ENCODE data around the gene RIMBP2.

RIMBP2 gene

DNA sequence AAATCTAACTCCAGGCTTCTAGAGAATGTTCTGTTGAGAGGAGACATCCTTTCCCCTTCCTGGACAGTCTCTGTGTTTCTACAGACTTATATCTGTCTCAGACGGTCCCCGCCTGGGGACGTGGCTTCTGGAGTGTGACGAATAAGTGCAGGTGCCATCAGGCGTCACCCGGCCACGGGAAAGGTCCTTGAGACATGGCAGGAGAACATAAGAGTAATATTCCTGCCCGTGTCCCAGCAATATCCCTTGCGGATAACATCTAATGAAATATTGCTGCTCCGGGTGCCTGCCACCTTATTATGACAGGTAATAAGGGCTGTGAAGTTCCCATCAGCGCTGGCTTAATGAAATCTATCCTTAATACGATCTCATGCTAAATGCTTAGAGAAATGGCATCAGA, 238.8 kb downstream of the RIMBP2 start:
- DNase-seq, result no peak

GRCh38 chr12:130476451-130477135, 239.5 kb downstream of the RIMBP2 start:
- DNase-seq, result no peak

DNA sequence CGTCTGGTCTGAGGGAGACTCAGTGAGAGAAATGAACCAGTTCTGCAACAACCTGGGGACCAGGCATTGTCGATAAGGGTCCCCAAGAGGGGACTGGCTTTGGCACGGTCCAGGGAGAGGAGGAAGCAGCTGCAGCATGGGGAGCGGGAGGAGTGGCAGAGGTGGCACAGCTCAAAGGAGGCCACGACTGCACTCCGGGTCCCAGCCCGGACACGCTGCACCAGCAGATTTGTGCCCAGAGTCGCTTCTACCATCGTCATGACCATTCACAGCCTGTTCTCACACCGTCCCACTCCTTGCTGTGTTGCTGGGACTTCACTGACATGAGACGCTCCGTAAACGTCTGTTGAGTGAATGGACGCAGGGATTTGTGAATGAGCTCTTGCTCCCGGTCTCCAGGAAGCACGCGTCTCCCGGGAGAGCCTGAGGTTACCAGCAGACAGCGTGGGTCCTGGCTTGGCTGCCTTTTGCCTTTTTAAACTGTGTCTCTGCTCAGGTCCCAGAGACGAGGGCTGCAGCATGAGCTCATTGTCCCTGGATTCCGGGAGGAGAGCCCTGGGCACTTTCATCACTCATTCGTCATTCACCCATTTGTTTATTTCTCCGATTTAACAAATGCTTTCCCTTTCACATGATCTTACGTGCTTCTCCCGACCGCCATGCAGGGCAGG, 241.4 kb downstream of the RIMBP2 start:
- DNase-seq, result no peak

GRCh38 chr12:130473266-130473665, 242.8 kb downstream of the RIMBP2 start:
- no peak for DNase-seq

- DNase-seq, result no peak
Observed at GRCh38 chr12:130470969-130471368, 245.1 kb downstream of the RIMBP2 start.

DNA sequence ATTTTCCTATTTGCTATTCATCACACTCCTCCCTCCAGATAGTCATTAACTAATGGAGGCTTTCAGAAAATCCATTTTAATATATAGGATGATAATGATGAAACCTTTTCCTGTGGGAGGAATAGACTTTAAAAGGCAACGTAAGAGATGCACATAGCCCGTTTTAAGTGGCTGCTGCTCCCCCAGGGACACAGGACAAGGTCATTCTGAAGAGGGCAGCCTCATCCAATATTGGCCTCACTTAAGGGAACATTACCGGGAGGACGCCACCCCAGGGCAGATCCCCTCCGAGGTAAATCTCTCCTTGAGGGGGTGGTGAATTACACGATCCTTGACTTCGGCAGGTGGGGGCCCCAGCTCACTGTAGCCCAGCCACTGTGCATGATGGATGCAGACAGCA, 246.5 kb downstream of the RIMBP2 start:
- no peak for DNase-seq

DNA sequence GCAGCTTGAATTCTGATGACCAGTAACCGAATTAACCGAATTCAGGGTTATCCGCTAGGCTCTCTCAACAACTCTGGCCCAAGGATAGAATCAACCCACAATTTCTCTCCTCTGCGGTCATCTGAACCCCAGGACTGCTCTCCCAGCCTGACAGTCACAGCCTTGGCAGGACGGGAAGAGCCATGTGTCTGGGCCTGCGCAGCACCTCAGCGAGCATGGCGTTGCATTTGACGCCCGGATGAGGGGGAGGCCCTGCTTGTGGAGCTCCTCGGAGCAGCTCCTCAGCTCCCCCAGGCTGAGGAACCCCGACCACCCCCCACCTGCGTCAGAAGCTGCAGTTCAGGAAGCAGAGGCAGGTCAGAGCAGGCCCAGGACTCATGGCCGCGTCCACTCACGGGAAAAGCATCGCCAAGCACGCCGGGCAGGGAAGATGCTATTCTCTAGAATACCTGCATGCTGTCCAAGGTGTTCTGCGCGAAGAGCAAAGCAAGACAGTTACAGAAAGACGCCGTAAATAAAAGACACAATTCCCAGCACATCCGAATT, 247.3 kb downstream of the RIMBP2 start:
- no peak for DNase-seq

- DNase-seq, result no peak
Observed at GRCh38 chr12:130468186-130468585, 247.9 kb downstream of the RIMBP2 start.

DNA sequence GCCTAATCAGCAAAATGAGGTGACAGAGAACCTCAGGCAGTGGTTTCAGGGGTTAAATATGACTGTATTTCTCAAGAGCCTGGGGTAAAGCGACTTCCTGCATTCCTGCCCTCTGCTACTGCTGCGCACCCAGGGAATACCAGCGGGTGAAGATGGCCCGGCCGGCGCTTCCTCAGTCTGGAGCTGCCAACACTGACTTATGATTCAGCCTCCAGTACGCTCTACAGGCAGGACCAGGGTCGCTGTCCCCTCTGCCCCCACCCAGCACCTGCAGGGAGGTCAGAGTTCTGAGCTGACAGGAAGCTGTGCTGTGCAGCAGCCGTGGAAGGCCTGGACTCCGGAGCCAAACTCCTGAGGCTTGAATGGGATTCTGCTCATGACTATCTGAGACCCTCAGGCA, 250.5 kb downstream of the RIMBP2 start:
- DNase-seq, result no peak

DNA sequence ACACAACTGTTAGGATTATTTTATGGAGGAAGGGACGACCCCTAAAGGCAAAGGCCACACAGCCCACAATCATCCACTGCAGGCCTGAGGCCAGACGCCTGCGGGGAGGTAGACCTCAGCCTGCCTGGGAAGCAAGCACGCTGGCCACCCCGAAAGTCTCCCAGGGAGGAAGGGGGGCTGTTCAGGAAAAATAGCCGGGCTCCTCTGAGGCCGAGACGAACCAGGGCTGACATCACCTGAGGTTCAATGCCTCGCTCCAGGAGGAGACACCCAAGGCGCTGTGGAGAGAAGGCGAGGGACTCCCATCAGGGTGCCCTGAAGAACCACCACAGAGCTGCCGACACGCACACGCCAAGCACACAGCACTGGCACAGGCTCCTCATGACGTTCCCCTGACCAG, 251.1 kb downstream of the RIMBP2 start:
- DNase-seq, result no peak

DNA sequence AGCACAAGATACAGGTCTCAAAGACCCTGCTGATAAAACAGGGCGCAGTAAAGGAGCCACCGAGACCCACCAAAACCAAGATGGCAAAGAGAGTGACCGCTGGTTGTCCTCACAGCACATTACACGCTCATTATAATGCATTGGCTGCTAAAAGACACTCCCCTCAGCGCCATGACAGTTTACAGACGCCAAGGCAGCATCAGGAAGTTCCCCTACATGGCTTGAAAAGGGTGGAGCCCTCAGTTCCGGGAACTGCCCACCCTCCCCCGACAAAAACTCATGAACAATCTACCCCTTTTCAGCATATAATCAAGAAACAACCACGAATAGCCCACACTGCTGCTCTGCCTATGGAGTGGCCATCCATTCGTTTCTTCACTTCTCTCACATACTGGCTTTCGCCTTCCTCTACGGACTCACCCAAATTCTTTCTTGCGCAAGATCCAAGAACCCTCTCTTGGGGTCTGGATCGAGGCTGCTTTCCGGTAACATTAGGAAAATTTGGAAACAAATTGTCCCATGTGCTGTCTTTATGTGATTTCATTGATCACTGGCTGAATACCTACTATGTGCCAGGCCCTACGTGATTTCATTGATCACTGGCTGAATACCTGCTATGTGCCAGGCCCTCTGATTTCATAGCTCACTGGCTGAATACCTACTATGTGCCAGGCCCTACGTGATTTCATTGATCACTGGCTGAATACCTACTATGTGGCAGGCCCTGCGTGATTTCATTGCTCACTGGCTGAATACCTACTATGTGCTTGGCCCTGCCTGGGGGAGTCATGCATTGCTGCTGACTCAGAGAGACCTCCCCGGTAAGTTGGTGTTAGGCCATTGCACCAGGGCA, 252.1 kb downstream of the RIMBP2 start:
- DNase-seq, result no peak

- no peak for DNase-seq
Observed at GRCh38 chr12:130463275-130463658, 252.8 kb downstream of the RIMBP2 start.

DNA sequence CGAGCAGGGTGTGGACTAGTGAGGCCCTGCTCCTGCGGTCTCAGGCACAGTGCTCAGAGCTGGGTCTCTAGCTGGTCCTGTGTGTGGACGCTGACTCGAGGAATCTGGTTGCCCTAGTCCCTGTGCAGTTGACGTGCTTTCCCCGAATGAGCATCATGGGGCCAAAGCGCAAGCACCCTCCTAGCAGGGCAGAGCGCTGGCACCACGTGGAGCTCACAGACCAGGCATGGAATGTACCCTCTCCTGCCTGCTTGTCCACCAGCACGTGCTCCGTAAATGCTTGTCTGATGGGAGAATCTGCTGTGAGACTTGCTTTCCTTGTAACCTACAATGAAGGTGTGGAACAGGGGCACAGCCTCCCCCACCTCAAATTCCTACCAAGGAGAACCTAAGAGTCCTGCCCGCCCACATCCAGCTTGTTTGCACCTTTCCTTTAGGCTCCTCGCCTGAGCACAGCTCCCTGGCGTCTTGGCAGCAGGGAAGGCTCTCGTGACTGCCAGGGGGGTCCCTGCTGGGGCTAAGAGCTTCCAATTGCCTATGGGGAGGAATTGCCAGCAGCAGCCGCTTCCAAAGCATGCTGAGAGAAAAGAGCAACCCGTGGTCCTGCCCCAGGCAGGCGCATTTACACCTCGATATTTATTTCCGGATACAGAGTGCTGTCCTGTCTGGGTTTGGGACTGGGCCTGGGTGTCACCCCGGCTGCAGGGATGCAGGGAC, 253.4 kb downstream of the RIMBP2 start:
- no peak for DNase-seq

DNA sequence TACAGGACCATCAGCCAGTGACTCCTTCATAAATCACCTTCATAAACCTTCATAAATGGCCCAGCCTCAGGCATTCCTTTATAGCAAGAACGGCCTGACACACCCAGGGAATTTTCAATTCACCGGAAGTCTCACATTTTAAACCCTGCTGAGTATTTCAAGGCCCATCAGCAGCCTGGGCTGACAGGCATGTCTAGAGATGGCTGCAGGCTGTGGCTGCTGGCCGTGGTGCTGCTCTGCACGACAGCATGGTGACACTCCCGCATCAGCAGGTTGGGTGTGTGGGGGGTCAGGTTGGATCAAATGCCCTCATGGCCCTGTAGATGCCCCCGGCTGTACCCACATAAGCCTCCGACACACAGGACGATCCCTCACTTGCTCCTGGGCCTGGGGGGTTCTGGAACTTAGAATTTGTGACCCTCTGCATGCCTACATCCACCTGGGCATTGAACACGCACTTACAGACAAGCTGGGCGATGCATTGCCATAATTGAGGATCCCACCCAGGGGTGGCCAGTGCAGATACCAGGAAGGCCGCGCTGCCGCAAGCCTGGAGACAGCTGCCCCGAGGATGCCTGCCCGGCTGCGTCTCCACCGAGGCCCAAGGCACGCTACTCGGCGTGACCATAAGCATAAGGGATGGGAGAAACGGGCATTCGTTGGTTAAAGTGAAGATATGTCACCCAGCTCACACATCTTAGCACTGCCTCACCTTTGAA, 254.1 kb downstream of the RIMBP2 start:
- DNase-seq, result no peak

DNA sequence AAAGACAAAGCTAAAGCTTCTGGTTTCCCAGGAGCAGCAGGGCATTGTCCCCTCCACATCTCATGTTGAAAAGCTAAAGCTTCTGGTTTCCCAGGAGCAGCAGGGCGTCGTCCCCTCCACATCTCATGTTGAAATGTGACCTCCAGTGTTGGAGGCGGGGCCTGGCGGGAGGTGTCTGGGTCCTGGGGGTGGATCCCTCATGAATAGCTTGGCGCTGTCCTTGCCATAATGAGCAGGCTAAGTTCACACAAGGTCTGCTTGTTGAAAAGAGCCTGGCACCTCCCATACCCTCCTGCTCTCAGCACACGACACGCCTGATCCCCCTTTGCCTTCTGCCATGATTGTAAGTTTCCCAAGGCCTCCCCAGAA, 254.7 kb downstream of the RIMBP2 start:
- no peak for DNase-seq

GRCh38 chr12:130460611-130461446, 255.3 kb downstream of the RIMBP2 start:
- DNase-seq, result no peak

DNA sequence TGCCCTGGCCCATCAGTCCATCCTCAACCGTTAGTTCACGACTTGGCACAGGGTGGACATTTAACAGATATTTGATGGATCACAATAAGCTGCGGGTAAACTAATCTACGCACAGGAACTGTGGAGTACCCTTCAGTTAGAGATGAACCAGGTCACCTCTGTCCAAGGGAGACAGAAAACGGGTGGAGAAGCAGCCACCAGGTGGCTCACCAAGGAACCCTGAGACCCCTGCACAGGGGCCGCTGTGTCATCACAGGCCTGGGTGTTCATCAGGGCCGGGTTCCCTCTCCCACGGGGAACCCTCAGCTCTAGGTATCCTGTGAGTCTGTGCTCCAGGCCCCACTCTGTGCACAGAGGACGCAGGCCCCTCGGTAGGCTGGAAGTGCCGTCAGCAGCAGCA, 256.2 kb downstream of the RIMBP2 start:
- no peak for DNase-seq

DNA sequence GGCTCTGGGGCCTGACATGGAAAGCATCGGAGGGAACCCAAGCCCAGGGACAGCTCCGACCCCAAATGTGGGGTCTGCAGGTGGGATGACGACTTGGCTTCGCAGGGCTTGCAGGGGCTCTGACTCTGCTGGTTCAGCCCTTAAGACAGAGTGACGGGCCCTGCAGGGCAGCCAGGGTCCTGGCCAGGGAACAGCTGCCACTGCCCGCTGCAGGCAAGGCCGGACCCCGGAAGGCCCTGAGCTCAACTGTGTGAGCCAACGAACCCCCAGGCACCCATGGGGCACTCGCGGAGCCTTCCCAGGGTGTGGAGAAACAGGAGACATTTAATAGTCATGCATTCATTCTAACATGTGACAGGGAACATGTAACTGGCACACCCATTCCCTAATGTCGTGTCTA, 257.8 kb downstream of the RIMBP2 start:
- no peak for DNase-seq

GRCh38 chr12:130457215-130457614, 258.9 kb downstream of the RIMBP2 start:
- no peak for DNase-seq

GRCh38 chr12:130456375-130457199, 259.5 kb downstream of the RIMBP2 start:
- DNase-seq, result no peak

Measured in inflammatory macrophage treated with lipopolysaccharide for 1 hour (primary cell).